ENCODE data around the gene SLFN14.
A peak's percentile ranks its signal among the peaks of the same experiment; 100 is the strongest.

The SLFN14 gene

DNA sequence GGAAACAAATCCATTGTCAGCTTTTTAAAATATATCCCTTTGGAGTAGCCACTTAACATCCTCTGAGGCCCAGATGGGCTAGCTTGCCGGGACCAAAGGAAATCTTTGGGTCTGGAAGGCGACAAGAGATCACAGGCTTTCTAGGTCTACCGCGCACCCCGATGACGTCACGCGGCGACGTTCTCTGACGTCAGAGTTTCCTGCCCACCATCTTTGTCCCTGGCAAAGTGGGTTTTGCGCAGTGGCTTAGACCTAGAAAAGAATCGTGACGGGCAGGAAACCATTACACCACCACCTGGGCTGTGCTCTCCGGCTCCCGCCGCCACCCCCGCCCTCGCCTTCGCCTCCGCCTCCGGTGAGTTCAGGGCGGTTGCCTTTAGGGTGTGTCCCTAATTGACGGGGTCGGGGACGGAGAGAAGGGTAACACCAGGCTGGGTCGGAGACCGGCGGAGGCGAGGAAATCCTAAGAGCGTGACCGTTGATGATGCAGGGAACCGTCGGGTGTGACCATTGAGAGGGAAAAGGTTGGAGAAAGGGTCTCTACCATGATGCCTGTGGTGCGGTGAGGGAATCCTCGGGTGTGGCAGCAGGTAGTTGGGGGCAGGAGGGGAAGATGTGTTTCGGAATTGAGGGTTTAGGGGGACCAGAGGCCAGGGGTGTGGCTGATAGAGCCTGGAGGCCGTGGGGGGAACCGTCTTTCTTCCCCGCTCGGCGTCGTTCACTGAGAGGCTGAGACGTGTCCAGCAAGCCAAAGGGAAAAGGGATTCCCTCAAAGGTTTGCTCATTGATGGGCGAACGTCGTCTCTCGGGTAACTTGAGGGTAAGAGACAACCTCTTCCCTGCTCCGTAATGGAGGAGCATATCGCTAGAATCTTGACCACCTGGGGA, 26.7 kb upstream of the SLFN14 start, which contains the start of gene AP2B1:
AP2B1 (plus strand) TSS at position 249 of the 888 bp plus-strand sequence. CDS start 6,709 bp downstream, outside the sequence.
- Histone ChIP-seq H3K79me2 (ENCODE audit: insufficient read depth, low read length) (peaks cover 36% of the 10 kb centered on the region), H4K20me1 (ENCODE audit: insufficient read depth, low read length) (no peaks in the 10 kb centered on the region), H3K9ac (ENCODE audit: low read length) (peak within 1 kb of the TSS; percentile 89)

GRCh38 chr17:35586569-35587073, 26.0 kb upstream of the SLFN14 start:
- Histone ChIP-seq H3K4me1 (ENCODE audit: insufficient read depth, low read length, severe bottlenecking) (peaks cover 25% of the 10 kb centered on the region), H4K20me1 (ENCODE audit: insufficient read depth, low read length) (no peaks in the 10 kb centered on the region), H3F3A (ENCODE audit: insufficient read depth, low read length) (no peaks in the 10 kb centered on the region), H3K36me3 (ENCODE audit: insufficient read depth, low read length) (no peaks in the 10 kb centered on the region), H3K27ac (ENCODE audit: low read depth, low read length, poor library complexity, severe bottlenecking) (peak overlapping the region; percentile 50), H3K27me3 (ENCODE audit: insufficient read depth, low read length) (no peaks in the 10 kb centered on the region), H3K79me2 (ENCODE audit: insufficient read depth, low read length) (peaks cover 31% of the 10 kb centered on the region), H3K4me2 (ENCODE audit: low read length) (peak overlapping the region; percentile 95), H3K9me2 (ENCODE audit: low read depth, low read length) (no peaks in the 10 kb centered on the region), H3K4me3 (ENCODE audit: low read depth, low read length, poor library complexity, severe bottlenecking) (peak overlapping the region; percentile 89), H2AFZ (ENCODE audit: low read length) (peak overlapping the region; percentile 31), H3K9me3 (ENCODE audit: low read length) (no peaks in the 10 kb centered on the region), H3K9ac (ENCODE audit: low read length) (peak overlapping the region; percentile 89; the same call in 1 of the 2 replicates)
- TF ChIP-seq, protein P1, sequence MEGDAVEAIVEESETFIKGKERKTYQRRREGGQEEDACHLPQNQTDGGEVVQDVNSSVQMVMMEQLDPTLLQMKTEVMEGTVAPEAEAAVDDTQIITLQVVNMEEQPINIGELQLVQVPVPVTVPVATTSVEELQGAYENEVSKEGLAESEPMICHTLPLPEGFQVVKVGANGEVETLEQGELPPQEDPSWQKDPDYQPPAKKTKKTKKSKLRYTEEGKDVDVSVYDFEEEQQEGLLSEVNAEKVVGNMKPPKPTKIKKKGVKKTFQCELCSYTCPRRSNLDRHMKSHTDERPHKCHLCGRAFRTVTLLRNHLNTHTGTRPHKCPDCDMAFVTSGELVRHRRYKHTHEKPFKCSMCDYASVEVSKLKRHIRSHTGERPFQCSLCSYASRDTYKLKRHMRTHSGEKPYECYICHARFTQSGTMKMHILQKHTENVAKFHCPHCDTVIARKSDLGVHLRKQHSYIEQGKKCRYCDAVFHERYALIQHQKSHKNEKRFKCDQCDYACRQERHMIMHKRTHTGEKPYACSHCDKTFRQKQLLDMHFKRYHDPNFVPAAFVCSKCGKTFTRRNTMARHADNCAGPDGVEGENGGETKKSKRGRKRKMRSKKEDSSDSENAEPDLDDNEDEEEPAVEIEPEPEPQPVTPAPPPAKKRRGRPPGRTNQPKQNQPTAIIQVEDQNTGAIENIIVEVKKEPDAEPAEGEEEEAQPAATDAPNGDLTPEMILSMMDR (IDR thresholded peaks at IDR 0.05; ENCODE audit: low read length) = no peak
- no peak for TF ChIP-seq EZH2 (IDR thresholded peaks at IDR 0.05; ENCODE audit: borderline replicate concordance, low read length)

More for the DNA sequence above, 26.7 kb upstream of the SLFN14 start, which contains the start of gene AP2B1:
- Histone ChIP-seq H3K4me1 (ENCODE audit: insufficient read depth, low read length, severe bottlenecking) (peaks cover 25% of the 10 kb centered on the region), H3K27ac (ENCODE audit: low read depth, low read length, poor library complexity, severe bottlenecking) (peak within 1 kb of the TSS; percentile 50), H3K27me3 (ENCODE audit: insufficient read depth, low read length) (no peaks in the 10 kb centered on the region), H3F3A (ENCODE audit: insufficient read depth, low read length) (no peaks in the 10 kb centered on the region), H2AFZ (ENCODE audit: low read length) (peak within 1 kb of the TSS; percentile 61), H3K4me3 (ENCODE audit: low read depth, low read length, poor library complexity, severe bottlenecking) (peak within 1 kb of the TSS; percentile 89), H3K4me2 (ENCODE audit: low read length) (peak within 1 kb of the TSS; percentile 95), H3K9me3 (ENCODE audit: low read length) (no peaks in the 10 kb centered on the region), H3K36me3 (ENCODE audit: insufficient read depth, low read length) (no peaks in the 10 kb centered on the region), H3K9me2 (ENCODE audit: low read depth, low read length) (no peaks in the 10 kb centered on the region)
- TF ChIP-seq, protein P1 (IDR thresholded peaks at IDR 0.05; ENCODE audit: low read length) = no peak
- TF ChIP-seq EZH2 (IDR thresholded peaks at IDR 0.05; ENCODE audit: borderline replicate concordance, low read length) = no peak

GRCh38 chr17:35584061-35584460, 23.4 kb upstream of the SLFN14 start:
- Histone ChIP-seq H3K27ac (ENCODE audit: low read depth, low read length, poor library complexity, severe bottlenecking) (no peak overlapping the region), H3K4me1 (ENCODE audit: insufficient read depth, low read length, severe bottlenecking) (peaks cover 27% of the 10 kb centered on the region), H3K27me3 (ENCODE audit: insufficient read depth, low read length) (no peaks in the 10 kb centered on the region), H3K36me3 (ENCODE audit: insufficient read depth, low read length) (no peaks in the 10 kb centered on the region), H2AFZ (ENCODE audit: low read length) (no peak overlapping the region), H3F3A (ENCODE audit: insufficient read depth, low read length) (no peaks in the 10 kb centered on the region), H3K4me2 (ENCODE audit: low read length) (no peak overlapping the region), H3K9me2 (ENCODE audit: low read depth, low read length) (no peaks in the 10 kb centered on the region), H3K9me3 (ENCODE audit: low read length) (no peaks in the 10 kb centered on the region), H4K20me1 (ENCODE audit: insufficient read depth, low read length) (no peaks in the 10 kb centered on the region), H3K4me3 (ENCODE audit: low read depth, low read length, poor library complexity, severe bottlenecking) (no peak overlapping the region), H3K79me2 (ENCODE audit: insufficient read depth, low read length) (peaks cover 12% of the 10 kb centered on the region), H3K9ac (ENCODE audit: low read length) (no peak overlapping the region)
- no peak for TF ChIP-seq EZH2 (IDR thresholded peaks at IDR 0.05; ENCODE audit: borderline replicate concordance, low read length)
- TF ChIP-seq, protein P1 (IDR thresholded peaks at IDR 0.05; ENCODE audit: low read length) = no peak

Data from OCI-LY1 (cell line).